BLaER1 (cell line): ENCODE results near the gene CEP162.

Source experiments
- H3K27ac ChIP-seq: shearing (Covaris generic); formaldehyde crosslinking; 2 replicates; pipeline ENCODE4 v1.8.1; 2022
- H3K27me3 ChIP-seq: shearing (Covaris generic); formaldehyde crosslinking; 2 replicates; pipeline ENCODE4 v1.8.1; 2022
- H3K36me3 ChIP-seq: shearing (Covaris generic); formaldehyde crosslinking; 2 replicates; pipeline ENCODE4 v1.8.1; 2022
- H3K4me1 ChIP-seq: shearing (Covaris generic); formaldehyde crosslinking; 2 replicates; pipeline ENCODE4 v1.8.1; 2022
- H3K4me2 ChIP-seq: shearing (Covaris generic); formaldehyde crosslinking; 2 replicates; pipeline ENCODE4 v1.8.1; 2022
- H3K4me3 ChIP-seq: shearing (Covaris generic); formaldehyde crosslinking; 2 replicates; pipeline ENCODE4 v1.8.1; 2022
- H3K9ac ChIP-seq: shearing (Covaris generic); formaldehyde crosslinking; 2 replicates; pipeline ENCODE4 v1.8.1; 2022
- H3K9me3 ChIP-seq: shearing (Covaris generic); formaldehyde crosslinking; 2 replicates; pipeline ENCODE4 v1.8.1; 2022
- H4K20me1 ChIP-seq: shearing (Covaris generic); formaldehyde crosslinking; 2 replicates; pipeline ENCODE4 v1.8.1; 2022
- Cebpa-rat ChIP-seq: shearing (Covaris generic); IDR thresholded peaks from 2 replicates; pipeline ENCODE4 v1.8.1; 2022

The CEP162 gene

GRCh38 chr6:84227434-84228197 is at the start of gene CEP162:
CEP162 (minus strand) TSS chr6:84227643; CDS start chr6:84226393, 1,250 bp downstream.
- H3K27ac ChIP-seq, result no peak within 1 kb of the TSS
- H4K20me1 ChIP-seq, result no peaks in the 10 kb centered on the region
- H3K27me3 ChIP-seq, result no peaks in the 10 kb centered on the region
- peak within 1 kb of the TSS; percentile 85 for H3K4me2 ChIP-seq
- TF ChIP-seq Cebpa-rat, result no peak
- 0 out of 2 replicates have a peak, but pooled peaks cover 12% of the 10 kb centered on the region for H3K4me1 ChIP-seq
- H3K36me3 ChIP-seq, result no peaks in the 10 kb centered on the region
- peak within 1 kb of the TSS; percentile 65; the same call in 1 of the 2 replicates for H3K9ac ChIP-seq
- peak within 1 kb of the TSS; percentile 72 for H3K4me3 ChIP-seq
- no peaks in the 10 kb centered on the region for H3K9me3 ChIP-seq

DNA sequence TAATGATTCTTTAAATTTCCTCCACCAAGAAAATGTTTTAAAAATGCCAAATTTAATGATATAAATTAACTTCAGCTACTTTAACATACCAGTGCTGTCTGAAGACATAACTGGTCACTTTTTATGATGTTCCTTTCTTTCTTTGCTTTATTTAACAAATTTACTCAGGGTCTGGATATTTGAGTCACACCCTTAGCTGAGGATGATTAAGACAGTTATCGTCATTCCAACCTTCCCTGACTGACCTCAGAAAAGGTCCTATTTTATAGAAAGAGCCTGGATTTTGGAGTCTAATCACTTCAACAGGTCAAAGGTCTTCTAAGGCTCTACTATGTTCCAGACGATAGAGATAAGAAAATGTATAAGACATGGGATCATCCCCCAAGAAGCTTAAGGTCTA is 47.4 kb upstream of the CEP162 start:
- no peak for TF ChIP-seq Cebpa-rat
- H3K27ac ChIP-seq, result no peak overlapping the region
- no peaks in the 10 kb centered on the region for H3K4me1 ChIP-seq
- no peak overlapping the region for H3K9ac ChIP-seq
- H3K27me3 ChIP-seq, result no peaks in the 10 kb centered on the region
- H3K9me3 ChIP-seq, result no peaks in the 10 kb centered on the region
- no peak overlapping the region for H3K4me2 ChIP-seq
- no peaks in the 10 kb centered on the region for H3K36me3 ChIP-seq
- no peak overlapping the region for H3K4me3 ChIP-seq
- H4K20me1 ChIP-seq, result no peaks in the 10 kb centered on the region

DNA sequence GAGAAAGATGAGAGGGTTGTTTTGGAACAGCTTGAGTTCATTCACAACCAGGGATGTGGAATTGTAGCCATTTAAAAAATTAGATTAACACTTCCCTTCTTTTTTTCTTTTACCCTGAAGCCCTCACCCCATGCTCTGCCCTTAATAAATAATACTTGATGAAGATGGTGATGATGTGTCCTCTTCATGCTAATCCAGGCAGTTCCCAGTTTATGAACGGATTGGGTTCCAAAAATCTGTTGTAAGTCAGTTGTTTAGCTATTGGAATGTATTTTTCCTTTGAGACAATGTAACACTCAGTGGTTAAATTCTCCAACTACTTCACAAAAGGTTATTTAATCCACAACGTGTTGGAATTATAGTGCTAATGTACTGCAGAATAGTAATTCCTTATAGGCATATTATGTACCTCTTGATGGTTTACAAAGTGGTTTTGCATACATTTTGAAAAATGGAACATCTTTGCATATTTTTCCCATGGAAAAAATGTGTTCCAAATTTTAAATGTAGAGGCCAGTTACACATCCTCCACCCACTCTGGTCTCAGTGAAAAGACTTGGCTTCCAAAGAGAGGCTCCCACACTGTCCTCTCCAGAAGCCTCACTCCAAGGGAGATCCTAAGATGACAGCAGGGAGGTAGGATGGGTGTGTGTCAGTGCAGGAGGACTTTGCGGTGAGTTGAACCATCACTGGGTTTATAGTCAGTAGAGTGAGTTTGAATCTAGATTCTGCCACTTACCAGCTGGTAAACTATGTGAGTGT is 45.8 kb upstream of the CEP162 start:
- Histone ChIP-seq H3K36me3 (no peaks in the 10 kb centered on the region), H4K20me1 (no peaks in the 10 kb centered on the region), H3K9me3 (no peaks in the 10 kb centered on the region), H3K27ac (no peak overlapping the region), H3K27me3 (no peaks in the 10 kb centered on the region), H3K9ac (no peak overlapping the region), H3K4me1 (no peaks in the 10 kb centered on the region), H3K4me3 (no peak overlapping the region), H3K4me2 (no peak overlapping the region)
- TF ChIP-seq Cebpa-rat, result no peak

GRCh38 chr6:84272298-84272697 is 44.9 kb upstream of the CEP162 start:
- no peaks in the 10 kb centered on the region for H3K4me1 ChIP-seq
- TF ChIP-seq Cebpa-rat, result no peak
- no peak overlapping the region for H3K27ac ChIP-seq
- no peaks in the 10 kb centered on the region for H3K9me3 ChIP-seq
- H3K36me3 ChIP-seq, result no peaks in the 10 kb centered on the region
- no peak overlapping the region for H3K4me3 ChIP-seq
- no peak overlapping the region for H3K9ac ChIP-seq
- no peak overlapping the region for H3K4me2 ChIP-seq
- H3K27me3 ChIP-seq, result no peaks in the 10 kb centered on the region
- no peaks in the 10 kb centered on the region for H4K20me1 ChIP-seq

GRCh38 chr6:84271061-84271716 is 43.7 kb upstream of the CEP162 start:
- Histone ChIP-seq H3K27me3 (no peaks in the 10 kb centered on the region), H3K9ac (no peak overlapping the region), H3K4me3 (no peak overlapping the region), H3K27ac (no peak overlapping the region), H3K36me3 (no peaks in the 10 kb centered on the region), H3K4me2 (no peak overlapping the region), H4K20me1 (no peaks in the 10 kb centered on the region), H3K4me1 (no peaks in the 10 kb centered on the region), H3K9me3 (no peaks in the 10 kb centered on the region)
- TF ChIP-seq Cebpa-rat, result no peak

DNA sequence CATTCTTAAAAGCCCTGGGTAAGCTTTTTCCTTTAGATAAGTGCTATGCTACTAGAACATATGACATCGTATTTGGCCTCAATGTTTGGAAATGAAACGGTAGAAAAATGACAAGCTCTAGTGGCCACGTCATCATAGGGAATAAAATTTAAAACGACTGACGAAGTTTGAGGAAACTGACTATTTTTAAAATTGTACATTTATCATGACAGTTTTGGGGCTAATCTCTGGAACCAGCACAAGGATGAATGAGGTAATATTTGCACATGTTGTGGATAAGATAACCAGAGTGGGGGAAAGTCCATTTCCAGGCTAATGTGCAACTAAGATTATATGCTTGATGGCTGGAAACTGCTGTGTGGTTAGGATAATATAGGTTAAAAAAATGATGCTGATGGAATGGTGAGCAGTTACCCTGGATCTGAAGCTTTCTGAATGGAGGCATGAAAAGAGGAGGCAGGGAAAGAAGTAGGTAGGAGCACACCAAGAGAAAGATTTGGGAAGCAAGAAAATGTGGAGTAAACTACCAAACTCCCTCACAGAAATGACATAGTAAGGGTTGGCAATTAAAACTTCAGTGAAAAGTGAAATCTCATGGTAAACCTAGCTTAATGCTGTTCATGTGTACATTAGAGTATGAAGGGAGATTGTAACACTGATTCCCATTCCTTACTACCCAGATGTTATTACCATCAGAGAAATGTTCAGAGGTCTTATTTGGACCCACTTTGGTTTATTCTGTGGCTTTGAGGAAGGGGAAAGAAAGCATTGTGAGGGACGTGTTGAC is 42.7 kb upstream of the CEP162 start:
- no peak for TF ChIP-seq Cebpa-rat
- Histone ChIP-seq H3K4me2 (no peak overlapping the region), H3K27ac (no peak overlapping the region), H3K4me1 (no peaks in the 10 kb centered on the region), H3K36me3 (no peaks in the 10 kb centered on the region), H3K4me3 (no peak overlapping the region), H3K9ac (no peak overlapping the region), H3K27me3 (no peaks in the 10 kb centered on the region), H4K20me1 (no peaks in the 10 kb centered on the region), H3K9me3 (no peaks in the 10 kb centered on the region)

GRCh38 chr6:84268781-84269180 is 41.3 kb upstream of the CEP162 start:
- H3K27me3 ChIP-seq, result no peaks in the 10 kb centered on the region
- no peaks in the 10 kb centered on the region for H3K36me3 ChIP-seq
- no peaks in the 10 kb centered on the region for H4K20me1 ChIP-seq
- H3K4me2 ChIP-seq, result no peak overlapping the region
- TF ChIP-seq Cebpa-rat, result no peak
- no peaks in the 10 kb centered on the region for H3K4me1 ChIP-seq
- H3K9me3 ChIP-seq, result no peaks in the 10 kb centered on the region
- no peak overlapping the region for H3K27ac ChIP-seq
- H3K4me3 ChIP-seq, result no peak overlapping the region
- no peak overlapping the region for H3K9ac ChIP-seq

- no peaks in the 10 kb centered on the region for H3K9me3 ChIP-seq
- H3K27me3 ChIP-seq, result no peaks in the 10 kb centered on the region
- H3K4me2 ChIP-seq, result no peak overlapping the region
- no peak overlapping the region for H3K9ac ChIP-seq
- no peak overlapping the region for H3K4me3 ChIP-seq
- no peaks in the 10 kb centered on the region for H3K36me3 ChIP-seq
- TF ChIP-seq Cebpa-rat, result no peak
- H4K20me1 ChIP-seq, result no peaks in the 10 kb centered on the region
- no peak overlapping the region for H3K27ac ChIP-seq
- H3K4me1 ChIP-seq, result no peaks in the 10 kb centered on the region
Measured at GRCh38 chr6:84263557-84263956, 36.1 kb upstream of the CEP162 start.

- TF ChIP-seq Cebpa-rat, result no peak
- H3K4me3 ChIP-seq, result no peak overlapping the region
- H3K27ac ChIP-seq, result no peak overlapping the region
- H3K4me1 ChIP-seq, result no peaks in the 10 kb centered on the region
- H3K9me3 ChIP-seq, result no peaks in the 10 kb centered on the region
- H3K27me3 ChIP-seq, result no peaks in the 10 kb centered on the region
- no peaks in the 10 kb centered on the region for H3K36me3 ChIP-seq
- H3K9ac ChIP-seq, result no peak overlapping the region
- H3K4me2 ChIP-seq, result no peak overlapping the region
- no peaks in the 10 kb centered on the region for H4K20me1 ChIP-seq
Measured at GRCh38 chr6:84260926-84261325, 33.5 kb upstream of the CEP162 start.
